ENCODE measurements around the gene RSPH1. TPM values are rescaled to one million over a fixed set of nuclear protein-coding genes. Genes with fewer than 3 reads are reported as not detected.

Gene RSPH1
- total RNA-seq, 1 experiment from 2014 or later: 0.26 TPM

DNA sequence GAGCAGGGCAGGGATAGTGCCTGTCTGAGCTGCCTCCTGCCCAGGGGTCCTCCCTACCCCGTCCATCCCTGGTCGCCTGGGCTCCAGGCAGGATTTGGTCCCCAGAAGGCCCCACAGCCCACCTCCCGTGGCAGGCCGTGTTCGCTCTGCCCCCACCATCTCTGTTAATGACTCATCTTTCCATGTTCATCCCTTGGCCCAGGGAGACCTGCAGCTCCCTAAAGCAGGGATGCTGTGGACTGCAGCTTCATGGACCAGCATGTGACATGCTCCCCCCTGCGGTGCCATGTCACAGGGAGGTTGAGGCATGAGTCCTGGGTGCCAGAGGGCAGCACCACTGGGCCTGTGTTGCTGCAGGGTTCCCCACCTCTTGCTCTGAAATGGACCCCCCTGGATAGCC, 65.5 kb downstream of the RSPH1 start:
- 0 out of 2 replicates have a peak, but pooled peaks cover 2% of the 10 kb centered on the region for H3K4me1 ChIP-seq (ENCODE audit: low read length)
- no peaks in the 10 kb centered on the region for H3K9me2 ChIP-seq (replicated peaks; ENCODE audit: insufficient read depth, low read length)
- no peak overlapping the region for H3K27ac ChIP-seq (ENCODE audit: low read length)
- H3K27me3 ChIP-seq (ENCODE audit: low read length): no peaks in the 10 kb centered on the region; the same call in 1 of the 2 replicates
- H3K9ac ChIP-seq (ENCODE audit: low read length): no peak overlapping the region
- H3K79me2 ChIP-seq (ENCODE audit: low read length): no peaks in the 10 kb centered on the region
- no peaks in the 10 kb centered on the region for H4K20me1 ChIP-seq (ENCODE audit: insufficient read depth, low read depth, low read length)
- H3K4me3 ChIP-seq (ENCODE audit: low read length): no peak overlapping the region
- no peak overlapping the region for H2AFZ ChIP-seq (ENCODE audit: low read length)
- H3K9me3 ChIP-seq (ENCODE audit: low read length): no peaks in the 10 kb centered on the region
- H3K36me3 ChIP-seq (ENCODE audit: insufficient read depth, low read length): no peaks in the 10 kb centered on the region
- H3K4me2 ChIP-seq (ENCODE audit: low read depth, low read length, poor library complexity, severe bottlenecking): no peak overlapping the region
- no peak for DNase-seq

DNA sequence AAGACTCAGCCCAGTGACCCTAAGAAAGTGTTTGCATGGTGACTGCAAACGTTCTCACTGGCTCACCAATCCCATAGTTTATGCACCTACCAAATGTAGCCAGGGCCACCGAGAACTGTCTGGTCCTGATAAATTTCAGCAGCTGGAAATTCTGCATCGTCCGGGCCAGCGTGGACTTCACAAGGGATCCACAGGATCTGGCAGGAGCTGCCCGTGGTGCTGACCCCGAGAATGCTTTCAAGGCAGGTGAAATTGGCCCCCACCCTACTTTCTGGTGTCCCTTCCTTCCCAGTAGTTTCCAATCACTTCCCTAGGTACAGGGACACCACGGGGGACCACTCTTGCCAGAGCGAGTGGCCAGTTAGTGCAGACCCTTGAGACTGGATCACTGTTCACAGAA, 66.2 kb downstream of the RSPH1 start:
- Histone ChIP-seq H3K4me3 (ENCODE audit: low read length) (no peak overlapping the region), H3K4me1 (ENCODE audit: low read length) (0 out of 2 replicates have a peak, but pooled peaks cover 3% of the 10 kb centered on the region), H3K36me3 (ENCODE audit: insufficient read depth, low read length) (no peaks in the 10 kb centered on the region), H3K79me2 (ENCODE audit: low read length) (no peaks in the 10 kb centered on the region), H3K9me2 (replicated peaks; ENCODE audit: insufficient read depth, low read length) (no peaks in the 10 kb centered on the region), H3K9me3 (ENCODE audit: low read length) (no peaks in the 10 kb centered on the region), H3K4me2 (ENCODE audit: low read depth, low read length, poor library complexity, severe bottlenecking) (no peak overlapping the region), H3K9ac (ENCODE audit: low read length) (no peak overlapping the region), H3K27me3 (ENCODE audit: low read length) (no peaks in the 10 kb centered on the region; the same call in 1 of the 2 replicates), H3K27ac (ENCODE audit: low read length) (no peak overlapping the region), H4K20me1 (ENCODE audit: insufficient read depth, low read depth, low read length) (no peaks in the 10 kb centered on the region), H2AFZ (ENCODE audit: low read length) (no peak overlapping the region)
- no peak for DNase-seq

DNA sequence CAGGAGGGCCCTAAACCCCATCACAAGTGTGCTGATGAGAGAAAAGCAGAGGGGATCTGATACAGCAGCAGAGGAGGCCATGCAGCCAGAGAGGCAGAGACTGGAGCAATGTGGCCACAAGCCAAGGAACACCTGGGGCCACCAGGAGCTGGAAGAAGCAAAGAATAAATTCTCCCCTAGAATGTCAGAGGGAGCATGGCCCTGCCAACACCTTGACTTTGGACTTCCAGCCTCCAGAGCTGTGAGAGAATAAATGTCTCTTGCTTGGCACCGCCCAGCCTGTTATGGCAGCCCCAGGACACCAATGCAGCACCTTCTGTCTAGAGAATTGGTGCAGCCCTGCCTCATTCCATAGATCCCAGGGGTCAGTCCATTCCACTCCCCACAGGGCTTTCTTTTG, 67.0 kb downstream of the RSPH1 start:
- Histone ChIP-seq H3K27ac (ENCODE audit: low read length) (no peak overlapping the region), H3K36me3 (ENCODE audit: insufficient read depth, low read length) (no peaks in the 10 kb centered on the region), H3K4me3 (ENCODE audit: low read length) (no peak overlapping the region), H3K27me3 (ENCODE audit: low read length) (no peaks in the 10 kb centered on the region; the same call in 1 of the 2 replicates), H3K9me3 (ENCODE audit: low read length) (no peaks in the 10 kb centered on the region), H2AFZ (ENCODE audit: low read length) (no peak overlapping the region), H3K4me2 (ENCODE audit: low read depth, low read length, poor library complexity, severe bottlenecking) (no peak overlapping the region), H3K9me2 (replicated peaks; ENCODE audit: insufficient read depth, low read length) (no peaks in the 10 kb centered on the region), H3K4me1 (ENCODE audit: low read length) (0 out of 2 replicates have a peak, but pooled peaks cover 3% of the 10 kb centered on the region), H4K20me1 (ENCODE audit: insufficient read depth, low read depth, low read length) (no peaks in the 10 kb centered on the region), H3K79me2 (ENCODE audit: low read length) (no peaks in the 10 kb centered on the region), H3K9ac (ENCODE audit: low read length) (no peak overlapping the region)
- no peak for DNase-seq

GRCh38 chr21:42427809-42428419, 68.1 kb downstream of the RSPH1 start:
- Histone ChIP-seq H3K9me3 (ENCODE audit: low read length) (no peaks in the 10 kb centered on the region), H3K4me2 (ENCODE audit: low read depth, low read length, poor library complexity, severe bottlenecking) (no peak overlapping the region), H3K9ac (ENCODE audit: low read length) (no peak overlapping the region), H4K20me1 (ENCODE audit: insufficient read depth, low read depth, low read length) (no peaks in the 10 kb centered on the region), H3K27me3 (ENCODE audit: low read length) (no peaks in the 10 kb centered on the region), H3K9me2 (replicated peaks; ENCODE audit: insufficient read depth, low read length) (no peaks in the 10 kb centered on the region), H3K4me1 (ENCODE audit: low read length) (0 out of 2 replicates have a peak, but pooled peaks cover 3% of the 10 kb centered on the region), H3K79me2 (ENCODE audit: low read length) (no peaks in the 10 kb centered on the region), H2AFZ (ENCODE audit: low read length) (no peak overlapping the region), H3K36me3 (ENCODE audit: insufficient read depth, low read length) (no peaks in the 10 kb centered on the region), H3K27ac (ENCODE audit: low read length) (no peak overlapping the region), H3K4me3 (ENCODE audit: low read length) (no peak overlapping the region)
- DNase-seq: no peak

- no peak overlapping the region for H3K9ac ChIP-seq (ENCODE audit: low read length)
- 0 out of 2 replicates have a peak, but pooled peaks cover 3% of the 10 kb centered on the region for H3K4me1 ChIP-seq (ENCODE audit: low read length)
- no peak overlapping the region for H2AFZ ChIP-seq (ENCODE audit: low read length)
- no peaks in the 10 kb centered on the region for H3K79me2 ChIP-seq (ENCODE audit: low read length)
- no peak overlapping the region for H3K27ac ChIP-seq (ENCODE audit: low read length)
- no peak overlapping the region for H3K4me2 ChIP-seq (ENCODE audit: low read depth, low read length, poor library complexity, severe bottlenecking)
- H4K20me1 ChIP-seq (ENCODE audit: insufficient read depth, low read depth, low read length): no peaks in the 10 kb centered on the region
- no peaks in the 10 kb centered on the region for H3K9me3 ChIP-seq (ENCODE audit: low read length)
- no peak for DNase-seq
- H3K36me3 ChIP-seq (ENCODE audit: insufficient read depth, low read length): no peaks in the 10 kb centered on the region
- no peak overlapping the region for H3K4me3 ChIP-seq (ENCODE audit: low read length)
- no peaks in the 10 kb centered on the region for H3K9me2 ChIP-seq (replicated peaks; ENCODE audit: insufficient read depth, low read length)
- H3K27me3 ChIP-seq (ENCODE audit: low read length): no peaks in the 10 kb centered on the region
These were observed 69.0 kb downstream of the RSPH1 start for GRCh38 chr21:42426876-42427480.

GRCh38 chr21:42426424-42426823, 69.6 kb downstream of the RSPH1 start:
- no peaks in the 10 kb centered on the region for H3K9me2 ChIP-seq (replicated peaks; ENCODE audit: insufficient read depth, low read length)
- no peaks in the 10 kb centered on the region for H3K27me3 ChIP-seq (ENCODE audit: low read length)
- H3K27ac ChIP-seq (ENCODE audit: low read length): no peak overlapping the region
- no peak overlapping the region for H3K4me3 ChIP-seq (ENCODE audit: low read length)
- H3K4me2 ChIP-seq (ENCODE audit: low read depth, low read length, poor library complexity, severe bottlenecking): no peak overlapping the region
- no peaks in the 10 kb centered on the region for H3K36me3 ChIP-seq (ENCODE audit: insufficient read depth, low read length)
- no peak for DNase-seq
- H3K9me3 ChIP-seq (ENCODE audit: low read length): no peaks in the 10 kb centered on the region
- no peak overlapping the region for H3K9ac ChIP-seq (ENCODE audit: low read length)
- H2AFZ ChIP-seq (ENCODE audit: low read length): no peak overlapping the region
- H3K79me2 ChIP-seq (ENCODE audit: low read length): no peaks in the 10 kb centered on the region
- no peaks in the 10 kb centered on the region for H4K20me1 ChIP-seq (ENCODE audit: insufficient read depth, low read depth, low read length)
- 0 out of 2 replicates have a peak, but pooled peaks cover 3% of the 10 kb centered on the region for H3K4me1 ChIP-seq (ENCODE audit: low read length)

DNA sequence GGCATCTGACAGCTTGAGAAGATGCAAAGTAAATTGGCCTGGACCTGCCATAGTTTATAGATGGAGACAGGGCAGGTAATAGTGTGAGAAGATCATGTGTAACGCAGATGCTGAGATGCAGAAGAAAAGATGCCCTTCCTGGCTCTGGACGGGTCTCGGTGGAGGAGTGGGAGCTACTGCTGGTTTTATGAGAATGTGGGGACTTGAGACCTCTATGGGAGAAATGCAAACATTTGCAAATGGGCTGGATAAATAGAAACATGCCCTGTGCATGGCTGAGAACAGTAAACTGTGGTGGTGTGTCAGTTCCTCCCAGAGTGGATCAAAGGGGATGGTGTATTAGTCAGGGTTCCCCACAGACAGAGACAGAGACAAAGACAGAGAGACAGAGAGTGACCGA, 70.4 kb downstream of the RSPH1 start:
- no peak overlapping the region for H2AFZ ChIP-seq (ENCODE audit: low read length)
- H3K4me1 ChIP-seq (ENCODE audit: low read length): 0 out of 2 replicates have a peak, but pooled peaks cover 3% of the 10 kb centered on the region
- no peak for DNase-seq
- H3K4me3 ChIP-seq (ENCODE audit: low read length): no peak overlapping the region
- no peaks in the 10 kb centered on the region for H3K9me3 ChIP-seq (ENCODE audit: low read length)
- no peak overlapping the region for H3K4me2 ChIP-seq (ENCODE audit: low read depth, low read length, poor library complexity, severe bottlenecking)
- H3K27ac ChIP-seq (ENCODE audit: low read length): no peak overlapping the region
- H3K79me2 ChIP-seq (ENCODE audit: low read length): no peaks in the 10 kb centered on the region
- H3K9me2 ChIP-seq (replicated peaks; ENCODE audit: insufficient read depth, low read length): no peaks in the 10 kb centered on the region
- H3K27me3 ChIP-seq (ENCODE audit: low read length): no peaks in the 10 kb centered on the region
- H4K20me1 ChIP-seq (ENCODE audit: insufficient read depth, low read depth, low read length): no peaks in the 10 kb centered on the region
- no peak overlapping the region for H3K9ac ChIP-seq (ENCODE audit: low read length)
- no peaks in the 10 kb centered on the region for H3K36me3 ChIP-seq (ENCODE audit: insufficient read depth, low read length)

DNA sequence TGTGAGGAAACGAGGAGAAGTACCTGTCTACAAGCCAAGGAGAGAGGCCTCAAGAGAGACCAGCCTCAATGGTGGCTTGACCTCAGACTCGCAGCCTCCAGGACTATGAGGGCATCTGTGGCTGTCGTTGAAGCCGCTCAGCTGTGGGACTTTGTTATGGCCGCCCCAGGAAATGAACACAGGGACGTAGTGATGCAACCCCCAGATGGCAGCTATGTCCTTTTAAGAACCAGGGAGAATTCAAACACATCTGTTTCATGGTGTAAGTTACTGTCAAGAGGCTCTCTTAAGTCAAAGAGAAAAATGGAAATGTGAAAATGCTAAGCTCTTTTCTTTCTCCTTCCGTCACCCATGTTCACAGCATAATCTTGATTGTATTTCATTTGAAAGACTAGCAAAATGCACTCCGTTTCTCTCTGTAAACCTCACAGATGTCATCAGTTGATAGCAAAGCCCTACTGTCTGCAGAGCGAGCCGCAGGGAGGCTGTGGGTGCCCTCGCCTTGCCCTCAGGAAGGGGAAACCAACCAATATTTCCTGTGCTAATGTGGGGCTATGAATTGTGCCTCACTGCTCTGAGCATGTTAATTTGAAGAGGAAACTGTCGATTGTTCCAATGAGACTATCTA, 71.0 kb downstream of the RSPH1 start:
- H3K79me2 ChIP-seq (ENCODE audit: low read length): no peaks in the 10 kb centered on the region
- H4K20me1 ChIP-seq (ENCODE audit: insufficient read depth, low read depth, low read length): no peaks in the 10 kb centered on the region
- no peaks in the 10 kb centered on the region for H3K9me3 ChIP-seq (ENCODE audit: low read length)
- no peaks in the 10 kb centered on the region for H3K36me3 ChIP-seq (ENCODE audit: insufficient read depth, low read length)
- no peak overlapping the region for H3K27ac ChIP-seq (ENCODE audit: low read length)
- no peak overlapping the region for H3K4me3 ChIP-seq (ENCODE audit: low read length)
- H3K9me2 ChIP-seq (replicated peaks; ENCODE audit: insufficient read depth, low read length): no peaks in the 10 kb centered on the region
- H3K4me1 ChIP-seq (ENCODE audit: low read length): 0 out of 2 replicates have a peak, but pooled peaks cover 3% of the 10 kb centered on the region
- no peak overlapping the region for H3K9ac ChIP-seq (ENCODE audit: low read length)
- no peak overlapping the region for H3K4me2 ChIP-seq (ENCODE audit: low read depth, low read length, poor library complexity, severe bottlenecking)
- H2AFZ ChIP-seq (ENCODE audit: low read length): no peak overlapping the region
- no peak for DNase-seq
- H3K27me3 ChIP-seq (ENCODE audit: low read length): no peaks in the 10 kb centered on the region
